Testis (tissue), 3 donors: ENCODE data around the gene SERPINB3. TPM values are rescaled to one million over a fixed set of nuclear protein-coding genes. Genes with fewer than 3 reads are reported as not detected.

Experiments used
- DNase-seq: peaks from one replicate; pipeline ENCODE4 v3.0.0-alpha.2; 2019
- H3K27ac ChIP-seq, 2 donors: fragments of 200-600 bp; sonication (generic); one replicate each; pipeline ENCODE4 v1.5.1; 2019
- H3K27me3 ChIP-seq: fragments of 200-600 bp; sonication (generic); one replicate; pipeline ENCODE4 v1.5.1; 2019
- H3K36me3 ChIP-seq: fragments of 200-600 bp; sonication (generic); one replicate; pipeline ENCODE4 v1.5.1; 2017; ENCODE audit warnings: low read depth; ENCODE audit errors: missing control alignments
- H3K4me1 ChIP-seq: fragments of 200-600 bp; sonication (generic); one replicate; pipeline ENCODE4 v1.5.1; 2019
- H3K4me3 ChIP-seq, 2 donors: fragments of 200-600 bp; sonication (generic); one replicate each; pipeline ENCODE4 v1.5.1; 2017 to 2019
- H3K9me3 ChIP-seq: fragments of 200-600 bp; sonication (generic); one replicate; pipeline ENCODE4 v1.5.1; 2017
- POLR2A ChIP-seq: fragments of 450-650 bp; IDR thresholded peaks from one replicate; pipeline ENCODE4 v1.6.1; 2017; ENCODE audit warnings: antibody characterized with exemption, mild to moderate bottlenecking, moderate library complexity
- WGBS, 2 donors: methylation state at CpG; one replicate each; pipeline ENCODE4 v1.1.5; 2018; 5-methylcytosine and 5-hydroxymethylcytosine counted together
- intact Hi-C: fragments of 100-400 bp; cut with DNase I; formaldehyde crosslinking; loops from one replicate; pipeline ENCODE4 v1.15.1; 2023; ENCODE audit warnings: low total_unique reads
- polyA plus RNA-seq: library from polyadenylated mRNA; stranded (reverse); fragments of 350-450 nt; fragmentation: Illumina TruSeq; extraction: RNeasy Lipid Tissue Mini Kit (QIAGEN cat#74804); gene quantifications from one replicate; pipeline ENCODE4 v1.2.3, GENCODE V29; 2014; ENCODE audit warnings: low read depth, low replicate concordance; ENCODE audit not compliant: insufficient read depth
- total RNA-seq, 2 donors: library from RNA; depleted of rRNA; stranded (reverse); fragments of >200 nt; gene quantifications; one replicate each; pipeline ENCODE4 v1.2.3, GENCODE V29; 2016
- TF ChIP-seq, protein P1 (sequence below), 3 experiments: fragments of 450-650 bp in 2 of 3; fragments of 200-600 bp in 1 of 3; sonication (generic) in 1 of 3; IDR thresholded peaks; one replicate each; pipeline ENCODE4 v1.5.1; 2016 to 2019; ENCODE audit warnings: antibody characterized with exemption in 3 of 3, mild to moderate bottlenecking in 2 of 3, moderate library complexity in 1 of 3

The SERPINB3 gene
- total and polyA plus RNA-seq, 3 donors from 2014 or later, result 0.74 to 2.4 (median 1.1) TPM

DNA sequence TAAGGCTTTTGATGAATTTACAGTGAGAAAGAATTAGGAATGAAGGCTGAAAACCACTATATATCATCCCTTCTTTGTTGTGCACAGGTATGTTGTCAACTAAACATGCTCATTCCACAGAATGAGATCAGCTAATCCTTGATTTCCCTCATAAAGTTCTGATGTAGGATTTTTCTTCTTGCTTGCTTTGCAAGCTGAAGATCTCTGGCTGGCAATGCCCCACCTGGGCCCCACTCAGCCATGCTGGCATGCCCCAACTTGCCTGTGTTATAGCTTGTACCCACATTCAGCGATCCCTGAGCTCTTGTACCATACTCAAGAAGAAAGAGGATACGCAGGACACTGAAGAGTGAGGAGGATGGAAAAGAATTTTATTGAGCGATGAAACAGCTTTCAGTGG, 23.0 kb upstream of the SERPINB3 start:
- intact Hi-C loops, result no loop called here
- Histone ChIP-seq H3K27me3 (no peaks in the 10 kb centered on the region), H3K36me3 (no peaks in the 10 kb centered on the region), H3K9me3 (no peaks in the 10 kb centered on the region), H3K4me3 (no peak overlapping the region), H3K4me1 (no peaks in the 10 kb centered on the region), H3K27ac (no peak overlapping the region)
- no peak for DNase-seq
- TF ChIP-seq POLR2A, result no peak
- TF ChIP-seq, protein P1, sequence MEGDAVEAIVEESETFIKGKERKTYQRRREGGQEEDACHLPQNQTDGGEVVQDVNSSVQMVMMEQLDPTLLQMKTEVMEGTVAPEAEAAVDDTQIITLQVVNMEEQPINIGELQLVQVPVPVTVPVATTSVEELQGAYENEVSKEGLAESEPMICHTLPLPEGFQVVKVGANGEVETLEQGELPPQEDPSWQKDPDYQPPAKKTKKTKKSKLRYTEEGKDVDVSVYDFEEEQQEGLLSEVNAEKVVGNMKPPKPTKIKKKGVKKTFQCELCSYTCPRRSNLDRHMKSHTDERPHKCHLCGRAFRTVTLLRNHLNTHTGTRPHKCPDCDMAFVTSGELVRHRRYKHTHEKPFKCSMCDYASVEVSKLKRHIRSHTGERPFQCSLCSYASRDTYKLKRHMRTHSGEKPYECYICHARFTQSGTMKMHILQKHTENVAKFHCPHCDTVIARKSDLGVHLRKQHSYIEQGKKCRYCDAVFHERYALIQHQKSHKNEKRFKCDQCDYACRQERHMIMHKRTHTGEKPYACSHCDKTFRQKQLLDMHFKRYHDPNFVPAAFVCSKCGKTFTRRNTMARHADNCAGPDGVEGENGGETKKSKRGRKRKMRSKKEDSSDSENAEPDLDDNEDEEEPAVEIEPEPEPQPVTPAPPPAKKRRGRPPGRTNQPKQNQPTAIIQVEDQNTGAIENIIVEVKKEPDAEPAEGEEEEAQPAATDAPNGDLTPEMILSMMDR (IDR thresholded peaks at IDR 0.05), result no peak
- 93 to 96% methylated on average over 3 of the region's 3 CpGs for WGBS, 2 donors

DNA sequence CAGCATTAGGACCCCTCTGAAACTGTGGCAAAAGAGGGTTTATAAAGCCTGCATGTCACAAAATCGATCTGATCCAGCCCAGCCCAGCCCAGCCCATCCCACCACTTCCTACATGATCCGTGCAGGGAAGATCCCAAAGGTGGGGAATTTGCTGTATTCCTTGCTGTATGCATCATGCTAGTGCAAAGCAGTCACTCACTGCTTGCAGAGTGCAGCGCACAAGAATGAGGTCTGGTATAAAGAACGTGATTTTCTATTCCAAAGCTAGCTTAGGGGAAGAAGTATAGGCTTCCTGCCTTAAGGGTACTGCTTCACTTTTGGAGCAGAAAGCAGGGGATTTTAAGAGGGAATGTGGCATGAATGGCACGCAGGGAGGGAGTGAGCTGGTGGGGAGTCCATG, 22.2 kb upstream of the SERPINB3 start:
- Histone ChIP-seq H3K9me3 (no peaks in the 10 kb centered on the region), H3K4me3 (no peak overlapping the region), H3K27ac (no peak overlapping the region), H3K36me3 (no peaks in the 10 kb centered on the region), H3K27me3 (no peaks in the 10 kb centered on the region), H3K4me1 (no peaks in the 10 kb centered on the region)
- WGBS, 2 donors, result 81 to 87% methylated on average over 5 of the region's 5 CpGs
- DNase-seq, result no peak
- intact Hi-C loops, result no loop called here
- TF ChIP-seq POLR2A, result no peak
- TF ChIP-seq, protein P1 (IDR thresholded peaks at IDR 0.05), result no peak

DNA sequence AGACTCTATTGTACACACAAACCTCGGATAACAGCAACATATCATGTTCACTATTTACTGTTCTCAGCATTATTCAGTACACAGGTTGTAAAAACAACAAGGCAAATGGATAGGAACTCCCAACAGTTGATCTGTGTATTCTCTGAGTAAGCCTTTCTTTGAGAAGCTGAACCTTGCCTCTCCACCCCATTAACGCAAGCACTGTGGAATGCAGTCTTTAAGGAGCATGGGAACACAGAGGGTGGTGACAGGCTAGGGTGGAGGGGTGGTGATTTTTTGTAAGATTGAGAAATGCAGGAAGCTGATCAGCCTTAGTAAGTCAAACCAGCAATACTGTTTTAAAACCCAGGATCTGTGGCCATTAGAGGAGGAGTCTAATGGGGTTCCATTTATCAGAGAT, 21.5 kb upstream of the SERPINB3 start:
- no peaks in the 10 kb centered on the region for H3K4me1 ChIP-seq
- intact Hi-C loops, result no loop called here
- no peak for TF ChIP-seq POLR2A
- TF ChIP-seq, protein P1 (IDR thresholded peaks at IDR 0.05), result no peak
- no peaks in the 10 kb centered on the region for H3K27me3 ChIP-seq
- H3K9me3 ChIP-seq, result no peaks in the 10 kb centered on the region
- H3K36me3 ChIP-seq, result no peaks in the 10 kb centered on the region
- 44 to 65% methylated on average over 2 of the region's 2 CpGs for WGBS, 2 donors
- H3K27ac ChIP-seq, result no peak overlapping the region
- no peak overlapping the region for H3K4me3 ChIP-seq
- DNase-seq, result no peak

DNA sequence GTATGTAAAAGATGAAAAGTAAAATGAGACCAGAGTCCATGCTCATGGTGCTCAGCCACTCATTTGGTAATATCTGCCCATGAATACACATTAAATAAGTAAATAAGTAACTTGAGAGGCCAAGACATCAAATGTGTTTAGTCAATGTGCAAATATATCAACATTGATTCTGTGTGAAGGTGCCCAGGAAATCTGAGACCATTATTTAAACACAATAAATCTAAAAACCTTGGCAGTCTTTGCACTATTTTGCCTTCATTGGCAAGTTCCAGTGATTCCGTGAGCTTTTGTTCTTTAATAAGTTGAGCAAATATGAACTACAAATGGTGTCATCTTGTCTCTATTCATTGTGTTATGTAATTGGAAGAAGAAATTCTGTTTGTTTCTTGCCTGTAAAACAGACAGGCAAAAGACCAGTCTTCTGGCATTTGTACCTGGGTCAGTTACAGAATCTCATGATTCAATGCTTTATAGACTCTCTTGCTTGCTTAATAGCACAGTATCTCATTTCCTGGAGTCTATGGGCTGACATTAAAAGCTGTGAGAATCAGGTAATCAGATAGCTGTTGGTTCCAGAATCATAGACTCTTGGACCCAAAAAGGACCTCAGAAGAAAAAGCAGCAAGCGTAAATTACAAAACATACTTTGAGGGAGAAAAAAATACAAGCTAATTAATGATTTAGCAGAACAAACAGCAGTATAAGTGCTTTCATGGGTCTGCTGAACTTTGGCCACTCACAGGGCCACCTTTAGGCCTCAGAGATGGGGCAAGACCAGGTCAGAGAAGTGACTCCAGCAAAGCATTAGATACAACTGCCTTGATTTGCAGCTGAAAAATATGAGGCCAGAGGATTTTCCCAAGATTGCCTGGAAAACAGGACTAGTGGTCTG, 20.0 kb upstream of the SERPINB3 start:
- Histone ChIP-seq H3K36me3 (no peaks in the 10 kb centered on the region), H3K9me3 (no peaks in the 10 kb centered on the region), H3K27ac (no peak overlapping the region), H3K4me3 (no peak overlapping the region), H3K27me3 (no peaks in the 10 kb centered on the region), H3K4me1 (no peaks in the 10 kb centered on the region)
- TF ChIP-seq, protein P1 (IDR thresholded peaks at IDR 0.05), result no peak
- no peak for TF ChIP-seq POLR2A
- no peak for DNase-seq
- intact Hi-C loops, result no loop called here
- 85 to 88% methylated on average over 2 of the region's 2 CpGs for WGBS, 2 donors
